NCI-H82 (cell line): ENCODE measurements around the gene SH2D5.
"Not testable (repeated sequence)": the region's sequence is repeated elsewhere in the genome, so short reads cannot be mapped to it uniquely, and the experiment has no call there.

Source experiments
- DNase-seq: peaks from one replicate; lab custom pipeline; 2025; lab: John Stamatoyannopoulos, UW

The SH2D5 gene

GRCh38 chr1:20728371-20729154 lies 3.9 kb downstream of the SH2D5 start:
- no peak for DNase-seq

GRCh38 chr1:20727746-20728316 lies 4.7 kb downstream of the SH2D5 start:
- peak; percentile 34 for DNase-seq

DNA sequence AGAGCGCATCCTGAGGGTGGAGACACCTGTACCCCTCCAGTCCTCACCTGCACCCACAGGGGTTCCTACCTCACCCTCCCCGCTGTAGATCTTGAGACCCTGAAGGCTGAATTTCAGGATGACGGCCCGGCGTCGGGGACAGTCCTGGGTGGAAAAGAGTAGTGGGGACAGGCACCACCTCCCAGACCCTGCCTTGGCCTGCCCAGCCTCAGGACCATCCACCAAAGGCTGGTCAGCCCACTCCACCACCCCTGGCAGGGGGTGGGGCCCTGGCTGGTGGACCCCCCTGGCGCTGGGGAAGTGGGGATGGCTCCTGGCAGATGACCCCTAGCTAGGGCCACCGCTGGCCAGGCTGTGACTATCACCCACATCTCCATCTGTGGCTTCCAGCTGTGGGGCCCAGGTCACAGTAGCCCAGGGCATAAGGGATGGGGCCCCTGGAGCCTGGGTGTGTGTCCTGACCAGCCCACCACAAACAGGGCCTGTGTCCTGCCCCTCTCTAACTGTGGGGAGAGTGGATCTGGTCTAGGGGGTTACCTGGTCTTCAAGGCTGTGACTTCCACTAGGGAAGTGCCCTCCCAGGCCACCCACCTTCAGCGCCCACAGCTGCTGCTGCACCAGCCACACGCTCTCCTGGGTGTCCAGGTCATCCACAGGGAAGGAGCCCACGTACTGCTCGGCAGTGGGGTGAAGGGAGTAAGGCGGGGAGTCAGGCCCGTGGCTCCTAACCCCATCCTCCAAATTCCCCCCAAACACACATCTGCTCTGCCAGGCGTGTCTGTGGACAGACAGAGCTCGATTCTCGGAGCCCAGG lies 5.4 kb downstream of the SH2D5 start:
- no peak for DNase-seq

DNA sequence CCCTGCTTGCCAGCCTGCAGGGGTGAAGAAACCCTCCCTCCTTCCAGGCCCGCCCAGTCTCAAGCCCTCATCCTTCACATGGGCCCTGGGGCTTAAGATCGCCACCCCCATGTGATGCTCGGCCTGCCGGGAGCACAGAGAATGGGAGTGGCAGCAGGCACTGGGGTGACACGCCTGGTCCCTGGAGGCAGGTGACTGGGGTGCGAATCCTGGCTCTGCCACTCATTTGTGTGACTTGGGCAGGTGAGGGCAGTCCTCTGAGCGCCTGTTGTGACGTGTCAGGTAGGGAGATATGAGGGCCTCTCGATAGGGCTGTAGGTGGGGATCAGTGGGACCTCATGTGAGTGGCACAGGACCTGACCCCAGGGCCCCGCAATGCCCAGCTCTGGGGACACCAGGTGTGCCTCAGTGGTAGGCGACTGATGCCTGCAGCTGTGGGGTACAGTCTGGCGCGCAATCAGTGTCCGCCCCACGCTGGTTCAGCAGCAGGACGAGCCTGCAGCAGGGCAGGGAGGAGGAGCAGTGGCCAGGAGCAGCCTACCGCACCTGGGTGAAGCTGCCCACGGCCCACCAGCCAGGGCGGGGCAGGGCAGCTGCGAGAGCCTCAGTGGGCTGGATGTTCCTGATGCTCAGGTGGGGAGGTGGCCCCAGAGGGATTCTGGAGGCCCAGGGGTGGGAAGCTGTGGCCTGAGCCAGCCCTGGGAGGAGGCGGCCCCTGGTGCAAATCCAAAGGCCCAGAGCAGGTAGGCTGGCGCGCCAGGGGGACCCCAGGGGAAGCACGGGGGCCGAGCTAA lies 6.2 kb downstream of the SH2D5 start:
- no peak for DNase-seq

DNA sequence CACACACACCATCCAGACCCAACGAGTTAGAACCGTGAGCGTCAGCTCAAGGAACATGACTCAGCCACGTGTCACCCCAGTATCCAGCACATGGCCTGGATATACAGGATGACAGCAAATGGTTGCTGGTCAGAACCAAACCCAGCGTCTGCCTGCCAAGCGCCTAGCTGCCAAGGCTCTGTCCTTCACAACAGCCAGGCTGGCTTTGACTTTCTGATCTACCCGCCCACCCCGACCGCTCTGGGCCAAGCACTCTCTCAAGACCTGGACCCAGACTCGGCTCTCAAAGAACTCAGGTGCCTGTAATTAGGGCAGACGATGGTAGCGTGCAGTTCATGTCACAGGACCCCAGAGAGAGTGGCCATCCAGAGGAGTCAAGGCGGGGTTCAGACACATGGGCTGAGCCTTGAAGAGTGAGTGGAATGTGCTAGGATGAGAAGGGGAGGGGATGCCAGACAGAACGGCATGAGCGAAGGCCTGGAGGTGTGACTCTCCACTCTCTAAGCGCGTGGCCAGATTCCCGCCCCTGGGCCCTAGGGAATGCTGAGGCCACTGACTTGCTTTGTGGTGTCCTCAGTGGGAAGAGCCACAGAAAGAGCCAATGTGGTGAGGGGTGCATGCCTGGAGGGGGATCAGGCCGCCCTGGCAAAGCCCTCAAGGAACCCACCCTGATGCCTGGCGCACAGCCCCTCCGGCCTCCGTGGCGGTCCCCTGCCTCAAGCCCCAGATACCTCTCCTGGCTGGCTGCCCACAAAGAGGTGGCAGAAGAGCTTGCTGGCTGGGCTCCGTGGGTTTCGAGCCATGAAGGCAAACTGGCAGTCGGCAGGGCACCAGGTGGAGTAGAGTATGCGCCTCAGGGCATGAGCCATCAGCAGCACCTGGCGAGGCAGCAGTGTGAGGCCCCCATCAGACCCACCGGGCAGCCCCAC lies 7.0 kb downstream of the SH2D5 start:
- no peak for DNase-seq

- DNase-seq, result no peak
These were observed 7.9 kb downstream of the SH2D5 start for GRCh38 chr1:20724364-20725188.

DNA sequence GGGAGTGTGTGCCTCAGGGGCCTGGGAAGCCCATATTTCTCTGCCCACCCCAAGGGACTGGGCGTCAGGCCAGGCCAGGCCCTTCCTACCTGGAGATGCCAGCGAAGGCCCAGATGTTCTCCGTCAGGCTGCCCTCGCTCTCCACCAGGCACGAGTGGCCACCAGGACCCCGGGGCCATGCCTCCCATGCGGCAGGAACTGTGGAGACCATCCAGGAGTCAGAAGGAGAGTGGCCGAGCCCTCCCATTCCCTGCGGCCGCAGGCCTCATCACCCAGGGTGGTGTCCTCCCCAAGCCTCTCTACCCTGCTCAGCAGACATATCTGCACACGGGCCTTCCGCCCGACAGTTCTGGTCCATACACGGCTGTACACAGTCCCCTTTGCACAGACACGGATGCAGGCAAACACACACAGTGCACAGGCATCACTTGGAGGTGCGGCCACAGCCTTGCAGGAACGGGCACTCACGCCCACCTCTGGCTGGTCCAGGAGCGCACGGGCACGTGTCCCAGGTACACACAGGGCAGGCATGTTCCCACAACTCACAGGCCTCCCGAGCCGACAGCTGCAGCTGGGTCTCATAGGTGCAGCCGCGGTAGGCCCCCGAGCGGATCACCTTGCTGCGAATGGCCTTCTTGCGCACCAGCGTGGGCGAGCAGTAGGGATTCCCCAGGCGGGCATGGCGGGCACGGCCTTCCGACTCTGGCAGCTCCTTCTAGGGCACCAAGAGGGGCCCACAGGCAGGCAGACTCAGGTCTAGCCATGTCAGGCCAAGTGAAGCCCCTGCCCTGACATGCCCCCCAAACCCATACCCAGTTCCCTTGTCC lies 8.8 kb downstream of the SH2D5 start:
- DNase-seq, result no peak

- peak; percentile 50 for DNase-seq
These were observed 9.4 kb downstream of the SH2D5 start for GRCh38 chr1:20723159-20723536.

GRCh38 chr1:20721117-20722061 lies 11.1 kb downstream of the SH2D5 start:
- DNase-seq, result no peak

GRCh38 chr1:20720631-20721091 lies 11.8 kb downstream of the SH2D5 start:
- no peak for DNase-seq

DNA sequence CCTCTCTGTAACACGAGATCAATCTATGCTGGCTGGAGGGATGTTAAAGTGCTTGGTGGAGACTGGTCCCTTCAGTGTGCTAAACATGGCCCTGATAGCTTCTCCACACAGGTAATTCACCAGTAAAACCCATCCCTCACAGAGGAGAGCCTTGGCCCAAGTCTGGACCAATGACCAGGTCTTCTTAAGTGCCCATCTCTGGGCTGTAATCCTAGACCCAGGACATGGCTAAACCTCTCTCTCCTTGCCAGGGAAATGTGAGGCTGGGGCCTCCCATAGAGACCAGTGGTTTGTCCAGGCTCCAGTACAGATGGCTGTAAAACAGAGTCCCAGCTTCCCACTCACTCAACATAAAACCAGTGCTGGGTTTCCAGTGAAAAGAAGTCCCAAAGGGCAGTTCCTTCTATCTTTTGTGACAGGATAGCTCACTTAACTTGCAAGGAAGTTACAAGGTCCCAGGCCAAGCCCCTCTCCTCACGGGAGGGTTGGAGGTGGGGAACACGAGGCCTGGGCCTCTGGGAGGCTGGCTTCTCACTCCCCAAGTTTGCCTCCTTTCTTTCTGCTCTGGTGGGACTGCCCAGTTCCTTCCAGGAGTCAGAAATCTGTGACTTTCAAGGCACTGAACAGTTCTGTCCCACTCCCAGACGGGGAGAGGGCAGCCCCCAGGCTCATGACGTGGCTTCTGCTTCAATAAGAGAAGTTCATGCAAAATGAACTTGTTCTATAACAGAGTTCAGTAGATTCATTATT lies 12.5 kb downstream of the SH2D5 start:
- no peak for DNase-seq

- DNase-seq, result no peak
These were observed 13.2 kb downstream of the SH2D5 start for GRCh38 chr1:20719261-20719660.

- DNase-seq, result not testable (repeated sequence)
These were observed 14.1 kb downstream of the SH2D5 start for GRCh38 chr1:20718343-20718882.

DNA sequence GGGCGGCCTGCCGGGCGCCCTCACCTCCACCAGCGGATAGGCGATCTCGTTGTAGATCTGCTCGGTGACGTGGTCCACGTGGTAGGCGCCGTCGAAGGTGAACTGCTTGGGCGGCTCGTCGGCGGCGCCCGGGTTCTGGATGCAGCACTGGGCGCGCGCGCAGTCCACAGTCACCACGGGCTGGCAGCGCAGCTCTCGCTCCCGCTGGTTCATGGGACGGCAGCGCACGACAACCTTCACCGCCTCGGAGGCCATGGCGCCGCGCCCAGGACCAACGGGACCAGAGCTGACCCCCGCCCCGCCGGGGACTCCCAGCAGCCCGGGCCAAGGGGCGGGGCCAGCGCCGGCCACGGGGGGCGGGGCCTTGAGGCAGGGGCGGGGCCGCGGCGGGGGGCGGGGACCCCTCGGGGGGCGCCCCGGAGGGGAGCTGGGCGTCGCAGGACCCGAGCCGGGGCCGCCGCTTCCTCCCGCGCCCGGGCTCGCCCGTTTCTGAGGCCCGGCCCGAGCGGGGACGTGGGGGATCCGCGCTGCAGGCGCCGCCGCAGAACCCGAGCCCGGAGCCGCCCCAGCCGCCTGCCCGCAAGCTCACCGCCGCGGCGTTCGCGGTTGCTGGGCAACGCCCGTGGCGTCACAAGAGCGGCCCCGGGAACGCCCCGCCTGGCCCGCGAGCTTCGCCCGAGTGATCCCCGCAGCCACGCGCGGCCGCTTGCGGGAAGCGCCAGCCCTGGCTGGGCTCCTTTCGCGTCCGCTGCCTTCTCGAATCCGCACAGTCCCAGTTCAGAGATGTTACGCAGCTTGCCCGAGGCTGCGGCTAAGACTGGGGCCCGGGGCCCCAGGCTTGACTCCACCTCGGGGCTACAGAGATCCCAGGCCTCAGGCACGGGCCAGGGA lies 14.8 kb downstream of the SH2D5 start, which contains the start of gene KIF17:
TSS of gene KIF17 (minus strand) at position 556 of the 891 bp plus-strand sequence. CDS start at position 255, 301 bp downstream.
- DNase-seq, result peak; percentile 80

GRCh38 chr1:20716232-20716631 lies 16.3 kb downstream of the SH2D5 start:
- no peak for DNase-seq

GRCh38 chr1:20715406-20715805 lies 17.1 kb downstream of the SH2D5 start:
- DNase-seq, result no peak
